ENCODE measurements around the gene MAGI2.

MAGI2 gene

GRCh38 chr7:78191475-78192079, 1261.9 kb downstream of the MAGI2 start:
- no peak for TF ChIP-seq CTCF (IDR thresholded peaks at IDR 0.05; ENCODE audit: borderline replicate concordance, control extremely low read depth, extremely low read depth, insufficient read depth, missing control alignments)
- in situ Hi-C loops (cut with MboI; ENCODE audit: low sequenced_read_pairs, unreplicated experiment) = no loop called here

GRCh38 chr7:78189762-78190161, 1263.7 kb downstream of the MAGI2 start:
- TF ChIP-seq CTCF (IDR thresholded peaks at IDR 0.05; ENCODE audit: borderline replicate concordance, control extremely low read depth, extremely low read depth, insufficient read depth, missing control alignments) = no peak
- no peak for DNase-seq (ENCODE audit: low spot score)
- in situ Hi-C loops (cut with MboI; ENCODE audit: low sequenced_read_pairs, unreplicated experiment) = no loop called here

More at GRCh38 chr7:78191475-78192079, 1261.9 kb downstream of the MAGI2 start:
- no peak for DNase-seq (ENCODE audit: low spot score)

- no peak for DNase-seq (ENCODE audit: low spot score)
- in situ Hi-C loops (cut with MboI; ENCODE audit: low sequenced_read_pairs, unreplicated experiment) = no loop called here
- no peak for TF ChIP-seq CTCF (IDR thresholded peaks at IDR 0.05; ENCODE audit: borderline replicate concordance, control extremely low read depth, extremely low read depth, insufficient read depth, missing control alignments)
Measured at GRCh38 chr7:78185149-78185745, 1268.2 kb downstream of the MAGI2 start.

GRCh38 chr7:78184299-78184698, 1269.2 kb downstream of the MAGI2 start:
- DNase-seq (ENCODE audit: low spot score) = no peak
- TF ChIP-seq CTCF (IDR thresholded peaks at IDR 0.05; ENCODE audit: borderline replicate concordance, control extremely low read depth, extremely low read depth, insufficient read depth, missing control alignments) = no peak
- in situ Hi-C loops (cut with MboI; ENCODE audit: low sequenced_read_pairs, unreplicated experiment) = no loop called here

GRCh38 chr7:78179827-78180477, 1273.5 kb downstream of the MAGI2 start:
- no peak for TF ChIP-seq CTCF (IDR thresholded peaks at IDR 0.05; ENCODE audit: borderline replicate concordance, control extremely low read depth, extremely low read depth, insufficient read depth, missing control alignments)
- no peak for DNase-seq (ENCODE audit: low spot score)
- in situ Hi-C loops (cut with MboI; ENCODE audit: low sequenced_read_pairs, unreplicated experiment) = no loop called here

- DNase-seq (ENCODE audit: low spot score) = no peak
- in situ Hi-C loops (cut with MboI; ENCODE audit: low sequenced_read_pairs, unreplicated experiment) = no loop called here
- TF ChIP-seq CTCF (IDR thresholded peaks at IDR 0.05; ENCODE audit: borderline replicate concordance, control extremely low read depth, extremely low read depth, insufficient read depth, missing control alignments) = no peak
Measured at GRCh38 chr7:78179211-78179610, 1274.3 kb downstream of the MAGI2 start.

Data from GM13976 (cell line).